ENCODE data around the gene CATSPER4.

CATSPER4 gene

GRCh38 chr1:26177182-26177684 is 13.2 kb upstream of the CATSPER4 start, which contains the start of gene CNKSR1:
Gene CNKSR1, plus strand, starts transcription at chr1:26177491. Its CDS starts 57 bp downstream, at chr1:26177548.
- TF ChIP-seq CTCF (IDR thresholded peaks at IDR 0.05), result peak; percentile 35

- no peak for TF ChIP-seq CTCF (IDR thresholded peaks at IDR 0.05)
Measured at GRCh38 chr1:26180010-26180506, 10.3 kb upstream of the CATSPER4 start.

GRCh38 chr1:26181586-26182382 is 8.6 kb upstream of the CATSPER4 start:
- no peak for TF ChIP-seq CTCF (IDR thresholded peaks at IDR 0.05)

GRCh38 chr1:26182383-26182696 is 8.1 kb upstream of the CATSPER4 start:
- no peak for TF ChIP-seq CTCF (IDR thresholded peaks at IDR 0.05)

- TF ChIP-seq CTCF (IDR thresholded peaks at IDR 0.05), result no peak
Measured at GRCh38 chr1:26184086-26184485, 6.3 kb upstream of the CATSPER4 start.

- TF ChIP-seq CTCF (IDR thresholded peaks at IDR 0.05), result no peak
Measured at GRCh38 chr1:26184883-26185282, 5.5 kb upstream of the CATSPER4 start.

- TF ChIP-seq CTCF (IDR thresholded peaks at IDR 0.05), result no peak
Measured at GRCh38 chr1:26187882-26188281, 2.5 kb upstream of the CATSPER4 start.
